NCI-H1436 (cell line): ENCODE data around the gene CES4A.
"Not testable (repeated sequence)": the region's sequence is repeated elsewhere in the genome, so short reads cannot be mapped to it uniquely, and the experiment has no call there.

ENCODE experiments used
- DNase-seq: peaks from one replicate; lab custom pipeline; 2025; lab: John Stamatoyannopoulos, UW

CES4A gene

DNA sequence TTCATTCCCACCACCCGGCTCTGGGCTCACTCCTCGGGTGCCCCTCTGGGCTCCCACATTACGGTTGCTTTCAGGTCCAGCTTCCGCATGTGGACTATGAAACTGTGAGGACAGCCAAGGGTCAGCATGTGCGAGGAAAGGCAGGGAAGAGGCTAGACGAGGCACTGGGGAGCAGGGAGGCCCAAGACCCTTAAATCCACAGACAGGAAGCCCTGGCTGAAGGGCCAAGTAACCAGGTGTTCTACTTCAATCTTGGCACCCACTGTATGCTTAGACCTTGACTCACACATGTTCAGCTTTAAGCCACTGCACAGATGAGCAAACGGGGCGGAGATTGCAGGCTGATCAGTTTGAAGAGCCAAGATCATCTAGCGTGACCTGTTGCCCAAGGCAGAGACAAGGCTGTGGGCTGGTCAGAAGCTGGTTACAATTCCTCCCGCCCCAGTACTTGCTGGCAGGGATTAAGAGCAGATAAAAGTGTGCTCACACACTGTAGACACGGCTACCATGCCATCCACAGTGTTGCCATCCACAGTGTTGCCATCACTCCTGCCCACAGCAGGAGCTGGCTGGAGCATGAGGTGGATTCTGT is at the start of gene CES4A:
TSS of gene CES4A (plus strand) at position 393 of the 592 bp plus-strand sequence. CDS start at position 577, 184 bp downstream.
- DNase-seq: no peak

DNA sequence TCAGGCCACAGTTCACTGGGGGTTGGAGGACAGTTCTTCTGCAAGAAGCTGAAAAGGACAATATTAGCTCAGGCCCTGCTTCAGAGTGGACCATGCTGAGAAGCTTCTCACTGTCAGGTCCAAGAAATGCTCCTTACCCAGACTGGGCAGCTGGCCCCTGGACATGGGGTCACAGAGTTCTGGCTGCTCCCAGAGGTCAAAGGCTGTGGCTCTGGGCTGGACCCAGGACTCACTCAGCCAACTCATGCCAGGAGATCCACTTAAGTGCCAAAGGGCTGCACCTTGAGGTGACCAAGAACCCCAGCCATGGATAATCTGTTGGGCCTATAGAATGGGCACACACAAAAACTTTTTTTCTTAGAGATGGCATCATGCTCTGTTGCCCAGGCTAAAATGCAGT is 49.0 kb upstream of the CES4A start:
- DNase-seq: no peak

- DNase-seq: no peak
Measured at GRCh38 chr16:66940236-66940635, 48.2 kb upstream of the CES4A start.

DNA sequence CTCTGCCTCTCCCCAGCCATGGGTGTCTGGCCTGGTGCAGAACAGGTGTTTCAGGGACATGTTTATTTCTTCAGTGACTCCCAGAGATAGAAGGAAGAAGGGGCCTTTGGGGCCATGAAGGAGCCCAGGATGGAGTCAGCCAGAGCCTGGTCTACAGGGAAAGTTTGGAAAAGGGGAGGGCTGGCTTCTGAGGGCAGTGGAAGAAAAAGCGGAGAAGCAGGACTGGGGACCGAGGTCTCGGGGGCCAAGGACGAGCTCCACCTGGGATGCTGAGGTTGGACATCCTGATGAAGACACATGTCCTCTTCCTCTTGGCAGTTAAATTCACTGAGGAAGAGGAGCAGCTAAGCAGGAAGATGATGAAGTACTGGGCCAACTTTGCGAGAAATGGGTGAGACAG is 45.4 kb upstream of the CES4A start:
- no peak for DNase-seq

- no peak for DNase-seq
Measured at GRCh38 chr16:66943426-66944053, 44.8 kb upstream of the CES4A start.

- no peak for DNase-seq
Measured at GRCh38 chr16:66944054-66944441, 44.3 kb upstream of the CES4A start.

- not testable (repeated sequence) for DNase-seq
Measured at GRCh38 chr16:66944971-66945370, 43.4 kb upstream of the CES4A start.

- no peak for DNase-seq
Measured at GRCh38 chr16:66945939-66946338, 42.5 kb upstream of the CES4A start.

DNA sequence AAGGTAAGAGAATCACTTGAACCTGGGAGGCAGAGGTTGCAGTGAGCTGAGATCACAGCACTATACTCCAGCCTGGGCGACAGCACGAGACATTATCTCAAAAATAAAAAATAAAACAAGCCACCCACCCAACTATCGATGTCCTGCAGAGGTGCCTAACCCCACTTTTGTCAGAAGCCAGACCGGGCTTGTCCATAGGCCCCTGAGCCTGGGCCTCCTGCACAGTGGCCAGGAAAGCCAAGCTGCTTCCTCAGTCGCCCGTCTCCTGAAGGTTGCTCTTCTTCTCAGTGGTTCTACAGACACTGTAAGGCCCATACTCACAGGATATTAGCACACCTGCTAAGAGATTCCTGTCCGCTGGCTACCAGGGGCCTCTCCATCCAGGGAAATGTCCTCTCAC is 41.8 kb upstream of the CES4A start:
- no peak for DNase-seq

DNA sequence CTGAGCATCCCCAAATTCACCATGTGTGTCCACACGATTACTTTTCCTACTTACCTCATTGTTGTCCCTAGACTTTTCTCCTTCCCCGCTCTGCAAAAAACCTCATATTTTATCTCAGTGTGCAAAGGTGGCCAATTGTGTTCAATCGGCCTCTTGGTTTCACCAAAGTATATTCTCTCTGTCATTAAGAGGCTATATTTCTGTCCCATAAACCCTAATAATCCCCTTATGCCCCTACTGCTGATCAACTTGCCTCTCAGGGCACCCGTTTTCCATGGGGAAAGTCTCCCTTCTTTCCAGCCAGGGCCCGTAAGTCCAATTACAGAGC is 41.5 kb upstream of the CES4A start:
- DNase-seq: no peak

GRCh38 chr16:66947302-66948065 is 40.9 kb upstream of the CES4A start:
- DNase-seq: peak; percentile 78

DNA sequence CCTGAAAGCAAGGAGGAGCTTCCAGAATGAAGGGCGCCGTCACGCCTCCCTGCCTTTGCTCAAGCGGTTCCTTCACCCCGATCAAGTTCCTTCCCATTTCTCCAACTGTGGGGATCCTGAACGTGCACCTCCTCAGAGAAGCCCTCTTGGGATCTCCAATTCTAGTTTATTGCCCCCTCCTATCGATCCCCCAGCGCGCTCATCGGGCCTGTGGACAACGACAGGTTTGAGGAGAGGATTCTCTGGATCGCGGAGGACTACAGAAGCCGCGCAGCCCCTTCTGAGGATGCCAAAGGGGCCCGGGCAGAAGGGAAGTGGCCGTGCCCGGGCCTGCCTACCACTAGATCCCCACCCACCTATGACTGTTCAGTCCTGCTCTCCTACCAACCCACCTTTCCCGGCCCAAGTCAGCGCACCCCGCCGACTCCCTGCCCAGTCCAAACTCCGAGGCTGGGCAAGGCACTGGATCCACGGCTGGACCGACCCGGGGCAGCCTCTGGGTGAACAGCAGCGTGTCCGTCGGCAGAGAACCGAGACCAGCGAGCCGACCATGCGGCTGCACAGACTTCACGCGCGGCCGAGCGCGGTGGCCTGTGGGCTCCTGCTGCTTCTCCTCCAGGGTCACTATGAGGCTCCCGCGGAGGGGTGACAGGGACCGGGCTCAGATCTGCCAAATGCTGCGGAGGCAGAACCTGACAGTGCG is 40.1 kb upstream of the CES4A start:
- no peak for DNase-seq

- no peak for DNase-seq
Measured at GRCh38 chr16:66948837-66949225, 39.6 kb upstream of the CES4A start.

- DNase-seq: no peak
Measured at GRCh38 chr16:66949472-66949871, 38.9 kb upstream of the CES4A start.

DNA sequence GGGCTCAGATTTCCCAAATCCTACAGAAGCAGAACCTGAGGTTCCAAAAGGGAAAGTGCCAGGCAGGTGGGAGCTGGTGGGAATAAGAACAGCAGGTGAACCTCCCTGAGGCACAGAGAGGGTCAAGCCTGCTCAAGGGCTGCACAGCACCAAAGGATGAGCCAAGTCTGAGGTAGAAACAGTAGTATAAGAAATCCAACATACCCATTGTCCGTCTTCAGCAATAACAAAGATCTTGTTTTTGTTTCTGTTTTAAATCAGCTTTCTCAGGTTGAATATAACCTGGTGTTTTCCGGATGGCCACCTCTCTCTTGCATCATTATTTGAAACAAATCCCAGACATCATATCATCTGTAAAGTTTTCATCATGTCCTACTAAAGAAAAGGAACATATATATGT is 38.0 kb upstream of the CES4A start:
- DNase-seq: no peak

DNA sequence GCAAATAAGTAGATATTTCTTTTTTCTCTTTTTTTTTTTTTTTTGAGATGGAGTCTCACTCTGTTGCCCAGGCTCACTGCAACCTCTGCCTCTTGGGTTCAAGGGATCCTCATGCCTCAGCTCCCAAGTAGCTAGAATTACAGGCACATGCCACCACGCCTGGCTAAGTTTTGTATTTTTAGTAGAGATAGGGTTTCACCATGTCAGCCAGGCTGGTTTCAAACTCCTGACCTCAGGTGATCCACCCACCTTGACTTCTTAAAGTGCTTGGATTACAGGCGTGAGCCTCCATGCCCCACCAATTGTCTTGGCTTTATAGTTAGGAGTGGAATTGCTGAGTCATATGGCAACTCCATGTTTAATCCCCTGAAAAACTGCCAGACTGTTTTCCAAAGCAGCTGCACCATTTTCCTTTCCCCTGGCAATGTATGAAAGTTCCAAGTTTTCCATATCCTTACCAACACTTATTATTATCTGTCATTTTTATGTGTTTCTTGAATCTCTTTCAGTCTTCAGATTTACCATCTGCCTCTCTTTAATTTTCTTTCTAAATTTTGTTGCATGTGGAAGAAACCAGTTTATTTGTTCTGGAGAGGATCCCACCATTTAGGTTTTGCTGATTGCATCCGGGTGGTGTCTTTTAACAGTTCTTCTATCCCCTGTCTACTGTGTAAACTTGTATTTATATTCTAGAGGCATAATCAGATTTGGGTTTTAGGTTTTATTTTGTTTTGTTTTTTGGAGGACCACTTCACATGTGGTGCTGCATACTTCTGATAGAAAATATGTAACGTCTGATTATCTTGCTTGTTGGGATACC is 37.2 kb upstream of the CES4A start:
- DNase-seq: no peak

- no peak for DNase-seq
Measured at GRCh38 chr16:66952430-66953110, 35.8 kb upstream of the CES4A start.

DNA sequence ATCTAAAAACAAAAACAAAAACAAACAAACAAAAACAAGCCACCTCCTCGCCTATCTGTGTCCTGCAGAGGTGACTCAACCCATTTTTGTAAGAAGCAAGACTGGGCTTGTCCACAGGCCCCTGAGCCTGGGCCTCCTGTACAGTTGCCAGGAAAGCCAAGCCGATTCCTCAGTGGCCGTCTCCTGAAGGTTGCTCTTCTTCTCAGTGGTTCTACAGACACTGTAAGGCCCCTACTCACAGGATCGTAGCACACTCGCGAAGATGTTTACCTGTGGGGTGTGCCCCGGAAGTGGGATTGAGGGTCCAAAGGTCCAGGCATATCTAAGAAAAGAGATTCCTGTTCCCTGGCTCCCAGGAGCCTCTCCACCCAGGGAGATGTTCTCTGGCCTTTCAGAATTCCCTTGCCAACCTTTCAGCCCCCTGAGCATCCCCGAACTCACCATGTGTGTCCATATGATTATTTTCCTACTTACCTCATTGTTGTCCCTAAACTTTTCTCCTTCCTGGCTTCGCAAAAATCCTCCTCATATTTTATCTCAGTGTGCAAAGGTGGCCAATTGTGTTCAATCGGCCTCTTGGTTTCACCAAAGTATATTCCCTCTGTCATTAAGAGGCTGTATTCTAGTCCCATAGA is 34.8 kb upstream of the CES4A start:
- DNase-seq: no peak

DNA sequence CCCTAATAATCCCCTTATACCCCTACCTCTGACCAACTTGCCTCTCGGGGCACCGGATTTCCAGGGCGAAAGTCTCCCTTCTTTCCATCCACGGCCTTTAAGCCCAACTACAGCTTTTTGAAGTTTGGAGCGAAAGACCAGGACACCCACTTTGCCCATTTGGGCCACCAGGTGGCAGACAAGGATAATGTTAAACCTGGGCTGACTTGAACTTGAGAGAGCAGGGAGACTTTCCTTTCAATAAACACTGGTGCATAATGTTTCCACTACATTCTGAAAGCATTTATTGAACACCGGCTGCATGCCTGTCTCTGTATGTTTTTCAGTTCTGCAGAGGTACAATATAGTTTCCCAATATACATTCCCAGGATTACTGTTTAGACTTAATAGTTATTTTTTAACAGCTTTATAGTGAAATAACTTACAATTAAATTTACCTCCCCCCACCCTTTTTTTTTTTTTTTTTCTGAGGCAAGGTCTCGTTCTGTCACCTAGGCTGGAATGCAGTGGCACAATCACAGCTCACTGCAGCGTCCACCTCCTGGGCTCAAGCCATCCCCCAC is 34.2 kb upstream of the CES4A start:
- peak; percentile 42 for DNase-seq

DNA sequence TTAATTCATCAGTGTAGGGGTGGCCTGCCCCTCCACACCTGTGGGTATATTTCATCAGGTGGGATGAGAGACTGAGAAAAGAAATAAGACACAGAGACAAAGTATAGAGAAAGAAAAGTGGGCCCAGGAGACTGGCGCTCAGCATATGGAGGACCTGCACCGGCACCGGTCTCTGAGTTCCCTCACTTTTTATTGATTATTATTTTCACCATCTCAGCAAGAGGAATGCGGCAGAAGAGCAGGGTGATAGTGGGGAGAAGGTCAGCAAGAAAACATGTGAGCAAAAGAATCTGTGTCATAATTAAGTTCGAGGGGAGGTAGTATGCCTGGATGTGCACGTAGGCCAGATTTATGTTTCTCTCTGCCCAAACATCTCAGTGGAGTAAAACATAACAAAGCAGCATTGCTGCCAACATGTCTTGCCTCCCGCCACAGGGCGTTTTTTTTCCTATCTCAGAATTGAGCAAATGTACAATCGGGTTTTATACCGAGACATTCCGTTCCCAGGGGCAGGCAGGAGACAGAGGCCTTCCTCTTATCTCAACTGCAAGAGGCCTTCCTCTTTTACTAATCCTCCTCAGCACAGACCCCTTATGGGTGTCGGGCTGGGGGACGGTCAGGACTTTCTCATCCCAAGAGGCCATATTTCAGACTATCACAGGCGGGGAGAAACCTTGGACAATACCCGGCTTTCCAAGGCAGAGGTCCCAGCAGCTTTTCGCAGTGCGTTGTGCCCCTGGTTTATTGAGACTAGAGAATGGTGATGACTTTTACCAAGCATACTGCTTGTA is 32.8 kb upstream of the CES4A start:
- DNase-seq: not testable (repeated sequence)
